GM18909 (cell line): ENCODE measurements around the gene CD68.
"Not testable (repeated sequence)": the region's sequence is repeated elsewhere in the genome, so short reads cannot be mapped to it uniquely, and the experiment has no call there.

Experiments used
- ATAC-seq: cut with Tn5 transposase; IDR thresholded peaks from one replicate; pipeline ENCODE4 v1.9.1; 2021; ENCODE audit warnings: mild to moderate bottlenecking; ENCODE audit not compliant: unreplicated experiment, poor library complexity

Gene CD68

GRCh38 chr17:7606280-7606679, 26.8 kb downstream of the CD68 start:
- ATAC-seq = no peak

GRCh38 chr17:7610641-7611040, 31.2 kb downstream of the CD68 start:
- no peak for ATAC-seq

GRCh38 chr17:7611635-7612293, 32.3 kb downstream of the CD68 start:
- no peak for ATAC-seq

GRCh38 chr17:7612294-7612640, 32.8 kb downstream of the CD68 start:
- no peak for ATAC-seq

- ATAC-seq = no peak
These were observed 34.5 kb downstream of the CD68 start for GRCh38 chr17:7613769-7614424.

- ATAC-seq = peak; percentile 89
These were observed 35.2 kb downstream of the CD68 start, which contains the start of gene FXR2 for GRCh38 chr17:7614425-7615264. TSS of gene FXR2 (minus strand) at chr17:7614897. CDS start at chr17:7614532, 365 bp downstream.

GRCh38 chr17:7615265-7615747, 35.9 kb downstream of the CD68 start:
- ATAC-seq = no peak

- ATAC-seq = no peak
These were observed 39.2 kb downstream of the CD68 start for GRCh38 chr17:7618608-7619007.

- no peak for ATAC-seq
These were observed 41.4 kb downstream of the CD68 start for GRCh38 chr17:7620835-7621234.

GRCh38 chr17:7623661-7624060, 44.2 kb downstream of the CD68 start:
- ATAC-seq = no peak

- not testable (repeated sequence) for ATAC-seq
These were observed 46.3 kb downstream of the CD68 start for GRCh38 chr17:7625749-7626148.

- ATAC-seq = no peak
These were observed 46.9 kb downstream of the CD68 start for GRCh38 chr17:7626307-7626706.

GRCh38 chr17:7626956-7627249, 47.5 kb downstream of the CD68 start:
- peak; percentile 4 for ATAC-seq

- ATAC-seq = peak; percentile 87
These were observed 48.0 kb downstream of the CD68 start, which contains the start of gene SAT2 for GRCh38 chr17:7627250-7628121. TSS of gene SAT2 (minus strand) at chr17:7627821. CDS start at chr17:7627635, 186 bp downstream.

- ATAC-seq = no peak
These were observed 50.6 kb downstream of the CD68 start, which contains the start of gene SHBG for GRCh38 chr17:7629939-7630571. TSS of gene SHBG (plus strand) at chr17:7630135. CDS start at chr17:7630173, 38 bp downstream.
